NB4 (cell line): ENCODE data around the gene CACNA1D.

Experiments used
- CTCF ChIP-seq: IDR thresholded peaks from one replicate; pipeline ENCODE4 v1.5.1; 2012; ENCODE audit warnings: low read depth, low read length
- MAX ChIP-seq: IDR thresholded peaks from 2 replicates; pipeline ENCODE4 v1.6.1; 2011; ENCODE audit warnings: low read depth, low read length
- MYC ChIP-seq: IDR thresholded peaks from 2 replicates; pipeline ENCODE4 v1.6.1; 2011; ENCODE audit warnings: low read depth, low read length
- POLR2A ChIP-seq: IDR thresholded peaks from 2 replicates; pipeline ENCODE4 v1.6.1; 2011; ENCODE audit warnings: mild to moderate bottlenecking; ENCODE audit not compliant: insufficient read length; ENCODE audit errors: extremely low read depth

GRCh38 chr3:53496392-53496670, 1.9 kb downstream of the CACNA1D start:
- TF ChIP-seq MAX: no peak
- TF ChIP-seq CTCF: no peak
- TF ChIP-seq MYC: no peak
- no peak for TF ChIP-seq POLR2A
